ENCODE results near the gene SEPTIN7.

GRCh38 chr7:35819954-35820703, 19.3 kb downstream of the SEPTIN7 start:
- TF ChIP-seq FOXJ3 (CRISPR knock-in tag; IDR thresholded peaks at IDR 0.05) (no peak), CTCF (IDR thresholded peaks at IDR 0.05 in 2 of 3, conservative IDR thresholded peaks at IDR 0.05 in 1 of 3; ENCODE audit: insufficient read depth in 2 of 3, low read depth in 1 of 3, low read length in 3 of 3) (no peak), ELK3 (CRISPR knock-in tag; IDR thresholded peaks at IDR 0.05) (no peak)

All from K562 (cell line).